Measurements from ENCODE around the gene CCDC34. TPM values are rescaled to one million over a fixed set of nuclear protein-coding genes. Genes with fewer than 3 reads are reported as not detected.

The CCDC34 gene
- total RNA-seq (1 to 10 TPM; 1.4 to 4.2 (median 2.8) TPM), total RNA-seq (0.28 to 14.1 (median 2.5) reads per million in 29 experiments)
- total RNA-seq (2013) = 3.7 TPM

GRCh38 chr11:27362749-27363575, at the start of gene CCDC34:
TSS of gene CCDC34 (minus strand) at chr11:27363215. CDS start at chr11:27363194, 21 bp downstream.
- Mint-ChIP-seq H3K27me3 (peaks cover 0 to 5% of the 10 kb centered on the region in 2 donors), H3K4me3 (peak within 1 kb of the TSS; percentile 91 to 93 (median 91)), H3K36me3 (no peaks in the 10 kb centered on the region), H3K9me3 (no peaks in the 10 kb centered on the region), H3K4me1 (peaks cover 24 to 37% (median 33%) of the 10 kb centered on the region in 3 donors), H3K27ac (peak within 1 kb of the TSS; percentile 91)
- Histone ChIP-seq H3K9me3 (no peaks in the 10 kb centered on the region), H3K4me3 (ENCODE audit: control insufficient read depth in 1 of 2, extremely low read depth in 1 of 2, low read length in 1 of 2) (peak within 1 kb of the TSS; percentile 58 to 74), H3K36me3 (ENCODE audit: control insufficient read depth in 2 of 2, extremely low read depth in 1 of 2, insufficient read depth in 1 of 2, low read length in 1 of 2) (no peaks in the 10 kb centered on the region), H3K27ac (ENCODE audit: low read length) (no peak within 1 kb of the TSS), H3K4me1 (ENCODE audit: control insufficient read depth in 1 of 2, extremely low read depth in 1 of 2, insufficient read depth in 2 of 2, low read length in 2 of 2) (peaks cover 9 to 11% of the 10 kb centered on the region in 2 experiments), H3K27me3 (replicated peaks in 1 of 2; ENCODE audit: control insufficient read depth in 2 of 2, extremely low read depth in 1 of 2, insufficient read depth in 2 of 2, low read length in 1 of 2) (no peaks in the 10 kb centered on the region)
- CTCF ChIA-PET = interaction anchor here in 1 of 2 donors (0.5 kb wide), 1 partner anchor 133 kb away, joined by 3 read pairs; no protein-coding TSS in a partner anchor
- peak; percentile 71 to 94 (median 83) for DNase-seq
- peak; percentile 97 to 99 (median 99) for ATAC-seq (replicated peaks in 1 of 4)
- POLR2A ChIA-PET = interaction anchor here in 1 of 2 donors (0.6 kb wide), 1 partner anchor 123 kb away, joined by 3 read pairs; no protein-coding TSS in a partner anchor
- under 1% methylated on average over 48 of the region's 57 CpGs for WGBS (ENCODE audit: insufficient coverage)

DNA sequence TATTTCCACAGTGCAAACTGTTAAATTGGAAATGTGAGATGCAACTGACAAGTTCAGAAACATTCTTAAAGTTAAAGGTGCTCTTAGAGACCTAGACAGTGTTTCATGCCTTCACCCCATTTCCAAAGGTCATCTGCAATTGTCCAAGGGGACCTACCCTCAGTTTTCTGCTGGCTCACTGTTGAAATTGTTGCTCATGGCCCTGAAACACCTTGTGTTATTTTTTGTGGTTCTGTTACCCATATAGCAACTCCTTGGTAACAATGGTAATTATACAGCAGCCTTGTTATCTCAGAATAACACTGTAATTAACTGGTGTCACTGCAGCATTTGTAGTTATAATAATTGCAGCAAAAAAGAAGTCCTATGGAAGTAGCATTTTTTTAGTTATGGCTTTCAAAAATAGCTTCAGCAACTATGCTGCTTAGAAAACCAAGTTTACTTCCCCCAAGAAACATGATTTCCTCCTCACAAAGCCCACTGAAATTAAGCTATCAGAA, 49.2 kb upstream of the CCDC34 start:
- H3K4me3 ChIP-seq (ENCODE audit: control insufficient read depth in 1 of 2, extremely low read depth in 1 of 2, low read length in 1 of 2) = no peak overlapping the region
- DNase-seq (no peak), ATAC-seq (replicated peaks in 1 of 4) (no peak)
- no peaks in the 10 kb centered on the region for H3K9me3 ChIP-seq
- H3K4me1 ChIP-seq (ENCODE audit: control insufficient read depth in 1 of 2, extremely low read depth in 1 of 2, insufficient read depth in 2 of 2, low read length in 2 of 2) = no peaks in the 10 kb centered on the region
- no peak overlapping the region for H3K4me3 Mint-ChIP-seq
- H3K4me1 Mint-ChIP-seq = no peaks in the 10 kb centered on the region
- no peaks in the 10 kb centered on the region for H3K36me3 ChIP-seq (ENCODE audit: control insufficient read depth in 2 of 2, extremely low read depth in 1 of 2, insufficient read depth in 1 of 2, low read length in 1 of 2)
- H3K27me3 ChIP-seq (replicated peaks in 1 of 2; ENCODE audit: control insufficient read depth in 2 of 2, extremely low read depth in 1 of 2, insufficient read depth in 2 of 2, low read length in 1 of 2) = no peaks in the 10 kb centered on the region
- H3K27ac ChIP-seq (ENCODE audit: low read length) = no peak overlapping the region
- no peak overlapping the region for H3K27ac Mint-ChIP-seq
- peaks cover 4 to 21% of the 10 kb centered on the region in 2 donors for H3K27me3 Mint-ChIP-seq
- no peaks in the 10 kb centered on the region for H3K9me3 Mint-ChIP-seq
- no peaks in the 10 kb centered on the region for H3K36me3 Mint-ChIP-seq
- POLR2A ChIA-PET = no interaction called here
- CTCF ChIA-PET = no interaction called here

DNA sequence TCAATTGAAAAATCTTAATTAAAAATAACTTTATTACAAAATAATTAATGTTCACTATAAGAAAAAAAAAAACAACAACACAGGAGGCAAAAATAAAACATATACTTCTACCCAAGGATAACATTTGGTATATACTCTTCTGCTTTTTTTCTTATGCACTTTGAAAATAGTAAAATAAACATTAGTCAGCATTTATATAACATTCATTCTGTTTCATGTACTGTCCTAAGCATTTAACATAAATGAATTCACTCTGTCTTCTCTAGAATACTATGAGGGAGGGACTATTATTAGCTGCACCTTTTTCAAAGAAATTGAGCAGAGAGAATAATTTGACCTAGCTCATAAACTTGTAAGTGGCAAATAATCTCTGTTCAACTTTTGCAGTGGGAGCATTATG, 48.3 kb upstream of the CCDC34 start:
- ATAC-seq (replicated peaks in 1 of 4) (no peak), DNase-seq (no peak)
- Histone ChIP-seq H3K4me1 (ENCODE audit: control insufficient read depth in 1 of 2, extremely low read depth in 1 of 2, insufficient read depth in 2 of 2, low read length in 2 of 2) (no peaks in the 10 kb centered on the region), H3K4me3 (ENCODE audit: control insufficient read depth in 1 of 2, extremely low read depth in 1 of 2, low read length in 1 of 2) (no peak overlapping the region), H3K9me3 (no peaks in the 10 kb centered on the region), H3K36me3 (ENCODE audit: control insufficient read depth in 2 of 2, extremely low read depth in 1 of 2, insufficient read depth in 1 of 2, low read length in 1 of 2) (no peaks in the 10 kb centered on the region), H3K27me3 (replicated peaks in 1 of 2; ENCODE audit: control insufficient read depth in 2 of 2, extremely low read depth in 1 of 2, insufficient read depth in 2 of 2, low read length in 1 of 2) (no peaks in the 10 kb centered on the region), H3K27ac (ENCODE audit: low read length) (no peak overlapping the region)
- Mint-ChIP-seq H3K27me3 (peaks cover 2 to 19% of the 10 kb centered on the region in 2 donors), H3K9me3 (no peaks in the 10 kb centered on the region), H3K4me1 (no peaks in the 10 kb centered on the region), H3K27ac (no peak overlapping the region), H3K36me3 (no peaks in the 10 kb centered on the region), H3K4me3 (no peak overlapping the region)
- ChIA-PET CTCF (no interaction called here), POLR2A (no interaction called here)

DNA sequence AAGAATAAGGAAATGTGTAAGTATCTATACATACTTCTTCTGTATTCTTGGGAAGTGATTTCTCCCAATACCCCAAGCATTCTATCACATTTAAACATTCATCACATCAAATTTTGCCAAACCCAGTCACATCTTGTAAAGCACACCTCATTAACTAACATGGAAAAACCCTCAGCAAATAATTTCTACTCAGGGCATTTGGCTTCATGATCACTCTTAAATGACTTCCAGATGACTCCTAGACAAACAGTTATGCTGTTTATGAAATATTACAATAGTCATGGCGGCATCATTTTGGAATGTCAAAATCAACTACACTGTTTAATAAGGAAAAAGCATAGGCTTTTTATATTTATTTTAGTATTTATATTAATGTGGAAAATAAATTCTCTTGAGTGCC, 47.3 kb upstream of the CCDC34 start:
- CTCF ChIA-PET = no interaction called here
- no peak overlapping the region for H3K4me3 ChIP-seq (ENCODE audit: control insufficient read depth in 1 of 2, extremely low read depth in 1 of 2, low read length in 1 of 2)
- H3K4me1 ChIP-seq (ENCODE audit: control insufficient read depth in 1 of 2, extremely low read depth in 1 of 2, insufficient read depth in 2 of 2, low read length in 2 of 2) = no peaks in the 10 kb centered on the region
- DNase-seq (no peak), ATAC-seq (replicated peaks in 1 of 4) (no peak)
- no peaks in the 10 kb centered on the region for H3K9me3 ChIP-seq
- no peaks in the 10 kb centered on the region for H3K4me1 Mint-ChIP-seq
- peaks cover 0 to 15% of the 10 kb centered on the region in 2 donors for H3K27me3 Mint-ChIP-seq
- no peaks in the 10 kb centered on the region for H3K9me3 Mint-ChIP-seq
- no peak overlapping the region for H3K4me3 Mint-ChIP-seq
- no peaks in the 10 kb centered on the region for H3K36me3 ChIP-seq (ENCODE audit: control insufficient read depth in 2 of 2, extremely low read depth in 1 of 2, insufficient read depth in 1 of 2, low read length in 1 of 2)
- no peaks in the 10 kb centered on the region for H3K36me3 Mint-ChIP-seq
- POLR2A ChIA-PET = no interaction called here
- no peaks in the 10 kb centered on the region for H3K27me3 ChIP-seq (replicated peaks in 1 of 2; ENCODE audit: control insufficient read depth in 2 of 2, extremely low read depth in 1 of 2, insufficient read depth in 2 of 2, low read length in 1 of 2)
- no peak overlapping the region for H3K27ac Mint-ChIP-seq
- no CpG with 5 or more reads among the region's 1 CpG for WGBS (ENCODE audit: insufficient coverage)
- no peak overlapping the region for H3K27ac ChIP-seq (ENCODE audit: low read length)

DNA sequence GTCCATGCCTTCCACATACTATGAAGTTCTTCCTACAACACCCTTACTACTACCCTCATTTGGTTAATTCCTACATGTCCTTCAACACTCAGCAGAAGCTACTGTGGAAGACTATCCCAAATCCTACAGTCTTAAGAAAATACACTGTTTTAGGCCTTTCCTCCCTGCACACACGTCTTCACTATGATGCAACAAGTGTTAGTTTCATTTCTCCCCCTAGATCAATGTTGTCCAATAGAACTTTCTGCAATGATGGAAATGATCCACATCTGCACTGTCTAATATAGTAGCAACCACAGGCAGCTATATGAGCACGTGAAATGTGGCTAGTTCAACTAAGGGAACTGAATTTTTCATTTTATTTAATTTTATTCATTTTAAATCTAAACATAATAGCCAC, 46.7 kb upstream of the CCDC34 start:
- CTCF ChIA-PET = no interaction called here
- ATAC-seq (replicated peaks in 1 of 4) = no peak

DNA sequence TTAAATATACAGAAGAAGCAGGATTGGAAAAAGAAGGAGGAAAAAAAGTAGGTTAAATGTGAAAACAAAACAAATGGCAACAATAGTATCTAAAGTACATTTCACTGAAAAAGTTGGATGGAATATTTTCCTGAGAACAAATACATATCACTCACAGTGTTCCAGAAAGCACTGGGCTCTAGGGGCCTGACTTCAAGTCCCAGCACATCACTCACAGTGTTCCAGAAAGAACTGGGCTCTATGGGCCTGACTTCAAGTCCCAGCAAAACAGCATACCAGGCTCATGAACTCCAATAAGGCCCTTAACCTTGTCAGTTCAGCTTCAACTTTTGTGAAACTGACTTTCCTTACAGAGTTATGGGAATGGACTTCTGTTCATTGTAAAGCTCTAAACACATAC, 46.0 kb upstream of the CCDC34 start:
- H3K27me3 ChIP-seq (replicated peaks in 1 of 2; ENCODE audit: control insufficient read depth in 2 of 2, extremely low read depth in 1 of 2, insufficient read depth in 2 of 2, low read length in 1 of 2) = no peaks in the 10 kb centered on the region
- ATAC-seq (replicated peaks in 1 of 4) = no peak
- no peak overlapping the region for H3K27ac Mint-ChIP-seq
- no peaks in the 10 kb centered on the region for H3K9me3 ChIP-seq
- no peaks in the 10 kb centered on the region for H3K4me1 ChIP-seq (ENCODE audit: control insufficient read depth in 1 of 2, extremely low read depth in 1 of 2, insufficient read depth in 2 of 2, low read length in 2 of 2)
- H3K4me3 ChIP-seq (ENCODE audit: control insufficient read depth in 1 of 2, extremely low read depth in 1 of 2, low read length in 1 of 2) = no peak overlapping the region
- ChIA-PET POLR2A (no interaction called here), CTCF (no interaction called here)
- no peak overlapping the region for H3K27ac ChIP-seq (ENCODE audit: low read length)
- H3K4me1 Mint-ChIP-seq = no peaks in the 10 kb centered on the region
- no peaks in the 10 kb centered on the region for H3K9me3 Mint-ChIP-seq
- H3K36me3 Mint-ChIP-seq = no peaks in the 10 kb centered on the region
- DNase-seq = no peak
- H3K4me3 Mint-ChIP-seq = no peak overlapping the region
- H3K36me3 ChIP-seq (ENCODE audit: control insufficient read depth in 2 of 2, extremely low read depth in 1 of 2, insufficient read depth in 1 of 2, low read length in 1 of 2) = no peaks in the 10 kb centered on the region
- H3K27me3 Mint-ChIP-seq = peaks cover 0 to 9% of the 10 kb centered on the region in 2 donors

More for the DNA sequence above, 46.7 kb upstream of the CCDC34 start:
- Mint-ChIP-seq H3K27me3 (peaks cover 0 to 11% of the 10 kb centered on the region in 2 donors), H3K4me3 (no peak overlapping the region), H3K27ac (no peak overlapping the region), H3K36me3 (no peaks in the 10 kb centered on the region), H3K4me1 (no peaks in the 10 kb centered on the region), H3K9me3 (no peaks in the 10 kb centered on the region)
- no peak overlapping the region for H3K27ac ChIP-seq (ENCODE audit: low read length)
- no peaks in the 10 kb centered on the region for H3K4me1 ChIP-seq (ENCODE audit: control insufficient read depth in 1 of 2, extremely low read depth in 1 of 2, insufficient read depth in 2 of 2, low read length in 2 of 2)
- POLR2A ChIA-PET = no interaction called here
- H3K27me3 ChIP-seq (replicated peaks in 1 of 2; ENCODE audit: control insufficient read depth in 2 of 2, extremely low read depth in 1 of 2, insufficient read depth in 2 of 2, low read length in 1 of 2) = no peaks in the 10 kb centered on the region
- WGBS (ENCODE audit: insufficient coverage) = no CpG with 5 or more reads among the region's 2 CpGs
- no peaks in the 10 kb centered on the region for H3K36me3 ChIP-seq (ENCODE audit: control insufficient read depth in 2 of 2, extremely low read depth in 1 of 2, insufficient read depth in 1 of 2, low read length in 1 of 2)
- no peaks in the 10 kb centered on the region for H3K9me3 ChIP-seq
- no peak overlapping the region for H3K4me3 ChIP-seq (ENCODE audit: control insufficient read depth in 1 of 2, extremely low read depth in 1 of 2, low read length in 1 of 2)
- DNase-seq = no peak
